Kidney glomerular epithelial cell (primary cell): ENCODE measurements around the gene CFAP126.
"Not testable (repeated sequence)": the region's sequence is repeated elsewhere in the genome, so short reads cannot be mapped to it uniquely, and the experiment has no call there.

Source experiments
- DNase-seq: peaks from one replicate; lab custom pipeline; 2025; lab: John Stamatoyannopoulos, UW

Gene CFAP126

DNA sequence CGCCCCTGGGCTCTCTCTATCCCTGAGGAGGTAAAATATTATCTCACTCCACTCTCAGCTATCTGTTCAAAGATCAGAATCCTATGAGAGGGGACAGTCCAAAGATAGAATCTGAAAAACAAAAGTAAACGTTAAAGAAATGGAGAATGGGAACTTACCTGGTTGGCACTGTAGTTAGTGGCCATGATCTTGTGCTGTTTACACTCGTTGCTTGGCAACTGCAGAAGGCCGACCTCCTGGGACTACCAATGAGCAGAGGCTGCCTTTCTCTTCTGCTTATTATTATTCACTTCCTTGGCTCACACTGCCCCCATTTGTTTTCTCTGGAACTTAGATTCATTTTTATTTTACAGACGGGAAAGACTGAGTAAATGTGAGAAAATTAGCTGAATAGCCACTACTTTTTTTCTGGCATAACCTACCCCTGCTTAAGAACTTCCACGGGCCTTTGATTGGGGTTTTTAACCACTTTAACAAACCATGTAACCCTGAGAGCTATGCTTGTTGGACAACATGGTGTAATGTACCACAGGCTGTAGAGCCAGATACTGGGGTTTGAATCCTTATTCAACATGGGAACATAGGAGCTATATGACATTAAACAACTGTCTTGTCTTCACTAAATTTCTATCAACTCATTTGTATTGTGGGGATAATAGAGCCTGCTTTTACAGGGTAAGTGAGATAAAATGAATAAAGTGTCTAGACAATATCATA is at the start of gene CFAP126:
CFAP126 (minus strand) TSS at position 193 of the 717 bp plus-strand sequence; CDS start at position 185, 8 bp downstream.
- peak; percentile 78 for DNase-seq

DNA sequence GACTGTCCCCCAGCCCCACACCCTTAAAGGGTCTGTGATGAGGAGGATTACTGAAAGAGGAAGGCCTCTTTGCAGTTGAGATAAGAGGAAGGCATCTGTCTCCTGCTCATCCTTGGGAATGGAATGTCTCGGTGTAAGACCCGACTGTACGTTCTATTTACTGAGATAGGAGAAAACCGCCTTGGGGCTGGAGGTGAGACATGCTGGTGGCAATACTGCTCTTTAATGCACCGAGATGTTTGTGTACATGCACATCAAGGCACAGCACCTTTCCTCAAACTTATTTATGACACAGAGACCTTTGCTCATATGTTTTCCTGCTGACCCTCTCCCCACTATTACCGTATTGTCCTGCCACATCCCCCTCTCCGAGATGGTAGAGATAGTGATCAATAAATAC is 45.4 kb upstream of the CFAP126 start:
- DNase-seq, result not testable (repeated sequence)

GRCh38 chr1:161410636-161410970 is 42.9 kb upstream of the CFAP126 start:
- not testable (repeated sequence) for DNase-seq

GRCh38 chr1:161409848-161410635 is 42.4 kb upstream of the CFAP126 start:
- DNase-seq, result not testable (repeated sequence)

GRCh38 chr1:161408429-161409052 is 40.9 kb upstream of the CFAP126 start:
- no peak for DNase-seq

DNA sequence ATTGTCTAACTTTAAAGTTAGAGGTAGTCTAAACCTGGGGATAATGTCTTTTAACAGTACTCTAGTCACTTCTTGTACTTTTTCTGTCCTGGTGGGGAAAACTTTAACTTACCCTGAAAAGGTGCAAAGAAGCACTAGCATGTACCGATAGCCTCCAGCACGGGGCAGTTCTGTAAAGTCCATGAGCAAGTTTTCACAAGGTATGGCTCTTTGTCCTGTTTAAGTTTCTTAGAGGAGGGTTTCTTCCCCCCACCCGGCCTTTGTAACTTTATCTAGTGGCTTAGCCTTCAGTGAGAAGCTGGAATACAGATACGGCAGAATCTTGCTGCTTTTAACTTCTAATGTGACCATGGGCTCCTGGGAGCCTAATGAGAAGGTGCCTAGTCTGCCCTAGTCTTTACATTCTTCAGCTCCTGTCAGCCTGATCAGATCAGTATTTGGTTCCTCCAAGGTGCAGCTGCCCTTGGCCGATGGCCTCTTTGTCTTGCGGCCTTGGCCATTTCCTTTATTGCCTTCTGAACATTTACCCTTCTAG is 39.8 kb upstream of the CFAP126 start:
- no peak for DNase-seq

DNA sequence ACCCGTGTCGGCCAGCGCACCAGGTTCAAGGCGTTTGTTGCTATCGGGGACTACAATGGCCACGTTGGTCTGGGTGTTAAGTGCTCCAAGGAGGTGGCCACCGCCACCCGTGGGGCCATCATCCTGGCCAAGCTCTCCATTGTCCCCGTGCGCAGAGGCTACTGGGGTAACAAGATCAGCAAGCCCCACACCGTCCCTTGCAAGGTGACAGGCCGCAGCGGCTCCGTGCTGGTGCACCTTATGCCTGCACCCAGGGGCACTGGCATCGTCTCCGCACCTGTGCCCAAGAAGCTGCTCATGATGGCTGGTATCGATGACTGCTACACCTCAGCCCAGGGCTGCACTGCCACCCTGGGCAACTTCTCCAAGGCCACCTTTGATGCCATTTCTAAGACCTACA is 38.9 kb upstream of the CFAP126 start:
- DNase-seq, result not testable (repeated sequence)

GRCh38 chr1:161404051-161404597 is 36.4 kb upstream of the CFAP126 start:
- DNase-seq, result no peak

- DNase-seq, result no peak
Measured at GRCh38 chr1:161402446-161402845, 34.8 kb upstream of the CFAP126 start.

DNA sequence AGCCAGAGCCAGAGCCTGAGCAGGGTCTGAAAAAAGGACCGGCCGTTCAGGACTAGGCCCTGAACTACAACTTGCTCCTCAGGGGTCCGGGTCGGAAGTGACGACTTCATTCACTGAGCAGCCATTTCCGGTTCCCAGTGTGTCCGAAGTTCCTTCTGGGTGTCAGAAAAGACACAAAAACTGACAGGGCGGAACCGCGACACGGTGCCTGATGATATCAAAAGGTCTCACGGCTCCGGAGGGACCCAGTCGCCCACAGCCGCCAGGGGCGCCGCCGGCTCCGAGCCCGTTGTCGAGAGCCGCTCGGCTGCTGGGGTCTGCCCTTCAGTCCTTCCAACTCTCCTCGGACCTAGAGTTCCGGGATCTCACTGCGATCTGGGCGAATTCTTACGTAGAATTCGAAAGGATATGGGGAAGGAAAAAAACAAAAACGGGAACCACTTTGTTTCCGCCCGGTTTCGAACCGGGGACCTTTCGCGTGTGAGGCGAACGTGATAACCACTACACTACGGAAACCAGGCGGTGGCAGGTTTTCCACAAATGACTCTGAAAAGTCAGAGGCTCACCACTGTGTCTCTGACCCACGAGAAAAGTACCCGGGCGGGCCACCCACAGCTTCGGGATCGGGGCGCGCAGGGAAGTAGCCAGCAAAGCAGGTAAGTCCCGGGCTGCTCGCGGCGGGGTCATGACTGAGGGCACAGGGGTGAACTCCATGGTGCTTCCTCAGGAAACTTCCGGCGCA is 31.8 kb upstream of the CFAP126 start:
- peak; percentile 95 for DNase-seq

DNA sequence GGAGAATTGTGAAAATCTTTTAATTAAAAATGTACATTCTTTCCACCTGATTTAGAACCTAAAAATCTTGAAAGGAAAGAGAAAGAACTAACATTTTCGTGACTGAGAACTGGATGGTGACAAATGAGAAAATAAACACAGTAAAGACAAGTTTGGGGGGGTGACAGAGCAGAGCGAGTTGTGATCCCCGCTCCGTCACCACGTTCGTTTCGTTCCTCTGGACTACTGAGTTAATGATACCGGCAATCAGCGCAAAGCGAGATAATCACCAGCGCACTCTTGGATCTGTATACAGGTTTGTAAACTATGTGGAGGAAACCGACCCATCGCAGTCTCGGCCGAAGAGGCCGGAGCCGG is 31.2 kb upstream of the CFAP126 start:
- no peak for DNase-seq

- not testable (repeated sequence) for DNase-seq
Measured at GRCh38 chr1:161397038-161397437, 29.4 kb upstream of the CFAP126 start.

DNA sequence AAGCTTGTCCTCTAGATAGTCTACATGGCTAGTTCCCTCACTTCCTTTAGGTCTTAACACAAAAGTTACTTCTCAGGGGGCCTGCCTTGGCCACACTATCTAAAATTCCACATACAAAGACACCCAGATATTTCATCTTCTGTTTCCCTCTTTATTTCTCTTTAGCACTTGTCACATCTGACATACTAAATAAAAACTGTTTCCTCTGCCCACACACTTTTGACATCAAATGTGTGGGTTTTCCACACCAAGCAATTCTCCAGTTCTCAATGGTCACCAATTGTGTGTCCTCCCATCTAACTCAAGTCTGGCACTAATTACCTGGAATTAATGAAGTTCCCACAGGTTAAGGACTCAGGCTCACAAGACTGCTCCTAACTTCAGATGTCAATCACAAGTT is 25.5 kb upstream of the CFAP126 start:
- DNase-seq, result no peak

GRCh38 chr1:161391611-161392010 is 23.9 kb upstream of the CFAP126 start:
- no peak for DNase-seq

GRCh38 chr1:161391136-161391535 is 23.5 kb upstream of the CFAP126 start:
- not testable (repeated sequence) for DNase-seq

GRCh38 chr1:161390559-161390858 is 22.8 kb upstream of the CFAP126 start:
- no peak for DNase-seq

- DNase-seq, result peak; percentile 98
Measured at GRCh38 chr1:161389691-161390558, 22.2 kb upstream of the CFAP126 start.

GRCh38 chr1:161389158-161389557 is 21.5 kb upstream of the CFAP126 start:
- not testable (repeated sequence) for DNase-seq

DNA sequence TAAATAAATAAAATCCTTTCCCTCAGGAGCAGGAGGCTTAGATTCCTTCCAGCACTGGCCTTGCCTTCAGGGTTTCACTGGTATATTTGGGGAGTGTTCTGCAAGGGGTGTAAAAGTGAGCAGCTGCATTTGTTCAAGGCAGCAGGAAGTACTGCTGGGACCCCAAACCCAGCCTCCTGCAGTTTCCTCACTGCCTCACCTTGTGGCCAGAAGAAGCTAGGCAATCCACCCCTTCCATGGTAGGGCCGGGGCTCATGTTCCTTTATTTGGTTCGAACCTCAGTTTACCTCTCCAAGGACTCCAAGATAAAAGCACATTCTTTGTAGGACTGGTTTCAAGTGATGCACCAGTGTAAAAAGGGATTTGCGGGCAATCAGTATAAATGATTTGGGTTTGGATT is 21.0 kb upstream of the CFAP126 start:
- DNase-seq, result no peak

DNA sequence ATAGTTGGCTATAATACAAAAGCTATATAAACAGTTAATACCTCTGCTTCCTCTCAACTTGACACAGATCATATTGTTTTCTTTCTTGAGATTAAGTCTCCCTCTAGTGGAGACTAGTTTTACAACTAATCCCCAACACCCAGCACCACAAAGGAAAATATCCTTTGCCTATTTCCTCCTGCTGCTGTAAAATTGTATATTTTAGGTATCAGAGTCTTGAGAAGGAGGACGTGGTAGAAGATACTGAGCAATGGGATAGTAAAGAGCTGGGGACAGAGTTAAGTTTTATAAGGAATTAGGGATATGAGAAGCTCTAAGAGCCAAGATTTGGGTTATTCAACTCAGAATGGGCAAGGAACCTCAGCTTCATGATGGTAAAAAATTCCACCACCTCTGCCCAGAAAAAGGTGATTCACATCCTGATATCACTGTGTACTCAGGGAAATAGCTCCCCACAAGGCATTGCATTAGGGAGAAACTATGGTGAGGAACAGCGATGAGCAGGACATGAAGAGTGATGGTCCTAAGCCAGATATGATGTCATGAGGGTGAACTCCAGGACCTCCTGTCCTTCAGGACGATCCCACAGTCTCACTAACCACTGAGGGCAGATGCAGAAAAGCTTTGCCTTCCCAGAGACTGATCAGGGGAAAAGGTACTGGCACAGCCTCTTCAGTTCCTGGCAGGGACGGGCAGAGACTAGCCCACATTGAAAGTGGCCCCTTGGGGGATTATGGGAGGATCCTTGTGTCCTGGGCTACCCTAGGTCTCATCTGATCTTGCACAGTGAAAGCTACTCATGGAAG is 14.7 kb upstream of the CFAP126 start:
- peak; percentile 71 for DNase-seq
